ENCODE results near the gene STAT6.

Gene STAT6

DNA sequence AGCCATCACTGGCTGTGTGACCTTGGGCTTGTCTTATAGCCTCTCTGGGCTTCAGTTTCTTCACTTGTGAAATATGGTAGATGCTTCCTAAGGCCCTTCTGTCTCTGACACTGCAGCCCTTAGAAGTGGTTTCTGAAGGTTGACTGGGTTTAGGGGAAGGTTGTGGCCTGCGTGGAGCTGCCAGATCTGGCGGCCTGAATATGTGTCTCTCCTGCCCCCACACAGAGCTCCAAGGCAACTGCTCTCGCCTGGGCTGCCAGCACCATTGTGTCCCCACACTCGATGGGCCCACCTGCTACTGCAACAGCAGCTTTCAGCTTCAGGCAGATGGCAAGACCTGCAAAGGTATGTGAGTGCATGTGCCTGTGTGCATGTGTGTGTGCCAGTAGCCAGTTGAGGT, 32.3 kb upstream of the STAT6 start:
- no peak for DNase-seq

DNA sequence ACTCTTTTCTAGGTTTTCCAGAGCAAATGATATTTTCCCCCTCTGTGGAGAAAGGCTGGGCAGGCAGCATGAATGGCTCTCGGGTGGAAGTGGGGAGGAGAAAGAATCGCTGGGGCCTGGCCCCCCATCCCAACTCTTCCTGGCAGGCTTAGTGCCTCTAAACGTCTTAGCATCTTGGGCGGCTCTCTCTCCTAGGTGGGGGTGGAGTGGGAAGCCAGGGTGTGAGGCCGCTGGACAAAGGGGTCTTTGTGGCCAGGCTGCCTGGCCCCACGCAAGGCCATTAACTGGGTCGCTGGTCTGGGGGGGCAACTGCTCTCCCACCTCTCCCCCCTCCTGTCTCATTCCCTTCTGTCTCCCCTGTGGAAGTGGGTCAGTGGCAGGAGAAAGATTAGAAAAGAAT, 31.6 kb upstream of the STAT6 start:
- no peak for DNase-seq

- no peak for DNase-seq
Measured at GRCh38 chr12:57142121-57142520, 31.0 kb upstream of the STAT6 start.

DNA sequence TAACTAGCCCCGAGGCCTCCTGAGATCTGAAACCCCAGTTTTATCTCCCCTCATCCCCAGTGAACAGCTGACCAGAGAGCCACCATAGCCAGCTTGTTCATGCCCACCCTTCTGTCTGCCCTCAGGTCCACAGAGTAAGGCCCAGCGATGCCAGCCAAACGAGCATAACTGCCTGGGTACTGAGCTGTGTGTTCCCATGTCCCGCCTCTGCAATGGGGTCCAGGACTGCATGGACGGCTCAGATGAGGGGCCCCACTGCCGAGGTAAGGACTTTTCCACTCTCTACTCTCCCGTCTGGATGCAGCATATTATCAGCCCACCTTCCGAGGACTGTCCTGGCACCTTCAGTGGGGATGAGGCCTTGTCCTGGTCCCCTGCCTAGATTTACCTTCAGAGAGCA, 30.1 kb upstream of the STAT6 start:
- no peak for DNase-seq

DNA sequence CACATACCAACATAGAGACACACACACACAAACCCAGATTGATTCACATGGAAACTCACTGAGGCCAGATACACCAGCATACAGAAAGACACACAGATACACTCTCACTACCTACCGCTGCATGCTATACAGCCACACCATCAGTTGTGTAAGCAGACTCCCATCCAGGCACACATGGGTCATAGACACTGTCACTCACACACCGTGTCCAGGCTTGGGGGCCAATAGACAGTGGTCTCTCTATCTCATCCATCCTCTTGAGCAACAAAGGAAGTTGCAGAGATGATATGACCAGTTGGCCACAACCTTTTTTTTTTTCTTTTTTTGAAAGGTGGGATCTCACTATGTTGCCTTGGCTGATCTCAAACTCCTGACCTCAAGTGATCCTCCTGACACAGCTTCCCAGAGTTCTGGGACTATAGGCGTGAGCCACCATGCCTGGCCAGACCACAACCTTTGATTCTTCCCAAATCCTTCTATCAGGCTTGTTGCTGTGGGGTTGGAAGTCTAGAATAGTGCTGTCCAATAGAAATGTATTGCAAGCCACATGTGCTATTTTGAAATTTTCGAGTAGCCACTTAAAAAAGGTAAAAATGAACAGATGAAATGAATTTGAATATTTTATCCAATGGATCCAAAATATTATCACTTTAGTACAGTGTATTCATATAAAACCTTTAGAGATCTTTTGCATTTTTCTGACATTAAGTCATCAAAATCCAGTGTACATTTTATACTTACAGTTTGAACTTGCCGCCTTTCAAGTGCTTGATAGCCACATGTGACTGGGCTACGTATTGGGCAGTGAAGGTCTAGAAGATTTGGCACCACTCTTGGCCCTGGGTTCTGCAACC, 28.9 kb upstream of the STAT6 start:
- DNase-seq: no peak

- DNase-seq: no peak
Measured at GRCh38 chr12:57138526-57139272, 27.5 kb upstream of the STAT6 start.

GRCh38 chr12:57135527-57136326, 24.6 kb upstream of the STAT6 start:
- DNase-seq: no peak

- DNase-seq: no peak
Measured at GRCh38 chr12:57134949-57135348, 23.8 kb upstream of the STAT6 start.

GRCh38 chr12:57133916-57134315, 22.8 kb upstream of the STAT6 start:
- DNase-seq: no peak

GRCh38 chr12:57133013-57133569, 21.9 kb upstream of the STAT6 start:
- no peak for DNase-seq

GRCh38 chr12:57131896-57132744, 21.0 kb upstream of the STAT6 start:
- DNase-seq: no peak

DNA sequence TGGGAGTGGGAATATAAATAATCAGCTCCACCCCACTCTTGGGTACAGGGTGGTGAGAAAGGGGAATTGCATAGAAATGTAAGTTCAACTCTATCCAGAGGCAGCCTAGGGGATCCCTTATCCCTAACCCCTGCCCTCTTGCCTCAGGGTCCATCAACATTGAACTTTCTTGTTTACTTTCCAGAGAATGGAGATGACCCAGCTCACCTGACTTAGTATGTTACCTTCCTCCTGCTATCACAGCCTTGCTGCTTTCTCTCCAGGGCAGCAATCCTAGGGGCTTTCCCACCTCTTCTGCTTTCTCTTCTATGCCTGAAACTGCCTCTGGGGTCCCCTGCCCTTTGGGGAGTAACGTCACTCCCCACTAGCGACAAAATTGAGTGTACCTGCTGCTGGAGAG, 19.8 kb upstream of the STAT6 start:
- DNase-seq: no peak

GRCh38 chr12:57129889-57130288, 18.7 kb upstream of the STAT6 start:
- no peak for DNase-seq

- no peak for DNase-seq
Measured at GRCh38 chr12:57129321-57129842, 18.2 kb upstream of the STAT6 start.

GRCh38 chr12:57128519-57129247, 17.5 kb upstream of the STAT6 start:
- DNase-seq: no peak

DNA sequence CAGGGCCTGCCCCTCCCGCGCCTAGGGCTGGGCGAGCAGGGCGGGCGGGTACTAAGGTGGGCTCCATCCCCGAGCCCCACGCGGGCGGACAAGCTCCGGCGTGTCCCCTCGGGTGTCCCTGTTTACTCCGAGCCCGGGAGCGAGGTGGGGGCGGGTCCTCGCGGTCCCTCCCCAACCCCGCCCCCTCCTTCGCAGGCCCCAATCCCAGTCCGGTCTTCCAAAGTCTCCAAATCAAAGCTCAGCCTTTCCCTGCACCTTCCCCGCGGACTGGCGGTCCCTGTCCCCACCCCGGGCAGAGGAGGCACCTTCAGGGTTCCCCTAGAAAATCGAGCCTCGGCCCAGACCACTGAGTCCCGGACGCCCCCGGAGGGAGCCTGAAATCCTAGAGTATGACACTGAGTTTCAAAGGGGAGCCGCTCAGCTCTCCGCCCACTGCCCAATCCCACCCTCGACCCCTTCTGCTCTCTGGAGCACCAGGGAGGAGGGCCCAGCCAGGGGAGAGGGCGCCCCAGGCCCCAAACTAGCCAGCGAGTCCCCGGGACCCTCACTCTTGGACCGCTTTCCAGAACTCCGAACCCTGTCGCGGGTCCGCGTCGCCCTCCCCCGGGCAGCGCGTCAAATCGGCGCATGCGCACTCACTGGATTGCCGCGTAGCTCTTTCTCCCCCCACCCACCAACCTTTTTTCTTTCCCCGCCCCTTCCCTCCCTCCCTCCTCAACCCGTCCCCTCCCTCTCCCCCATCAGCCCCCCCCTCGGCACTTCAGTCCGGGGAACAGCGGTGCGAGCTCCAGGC, 16.8 kb upstream of the STAT6 start, which contains the start of gene LRP1:
TSS of gene LRP1 (plus strand) at position 758 of the 793 bp plus-strand sequence. CDS start 482 bp downstream, outside the sequence.
- DNase-seq: peak; percentile 90

- peak; percentile 72 for DNase-seq
Measured at GRCh38 chr12:57127101-57127725, 16.1 kb upstream of the STAT6 start.

GRCh38 chr12:57126561-57126960, 15.4 kb upstream of the STAT6 start:
- DNase-seq: no peak

DNA sequence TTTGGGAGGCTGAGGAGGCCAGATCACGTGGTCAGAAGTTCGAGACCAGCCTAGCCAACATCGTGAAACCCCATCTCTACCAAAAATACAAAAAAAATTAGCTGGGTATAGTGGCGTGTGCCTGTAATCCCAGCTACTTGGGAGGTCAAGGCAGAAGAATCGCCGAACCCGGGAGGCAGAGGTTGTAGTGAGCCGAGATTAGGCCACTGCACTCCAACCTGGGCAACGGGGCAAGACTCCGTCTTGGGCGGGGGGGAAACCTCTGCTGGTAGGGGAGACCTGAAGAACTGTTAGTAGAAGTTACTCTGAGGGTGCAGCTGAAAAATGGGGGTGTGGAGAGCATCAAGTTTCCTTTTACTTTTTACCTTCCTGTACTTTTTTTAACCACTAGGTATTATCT, 14.9 kb upstream of the STAT6 start:
- DNase-seq: no peak
